K562 (cell line): Measurements from ENCODE around the gene FRYL. TPM values are rescaled to one million over a fixed set of nuclear protein-coding genes. Genes with fewer than 3 reads are reported as not detected.
A peak's percentile ranks its signal among the peaks of the same experiment; 100 is the strongest.
"Not testable (repeated sequence)": the region's sequence is repeated elsewhere in the genome, so short reads cannot be mapped to it uniquely, and the experiment has no call there.

Experiments
- ARID1B ChIP-seq: fragments of 450-650 bp; IDR thresholded peaks from 2 replicates; pipeline ENCODE4 v1.6.1; 2016; ENCODE audit warnings: antibody characterized with exemption, mild to moderate bottlenecking, inconsistent platforms
- CBFA2T2 ChIP-seq: fragments of 450-650 bp; conservative IDR thresholded peaks from 2 replicates; pipeline ENCODE4 v1.6.1; 2017; ENCODE audit warnings: mild to moderate bottlenecking
- CREB1 ChIP-seq, 2 experiments: sonication (generic) in 1 of 2; formaldehyde crosslinking in 1 of 2; IDR thresholded peaks; 2 replicates each; pipeline versions ENCODE4 v1.6.1 to v1.8.0; 2012 to 2022; ENCODE audit warnings: inconsistent platforms in 1 of 2, mild to moderate bottlenecking in 1 of 2, missing genetic modification reagents in 1 of 2, moderate library complexity in 1 of 2
- CTBP1 ChIP-seq: fragments of 450-650 bp; IDR thresholded peaks from 2 replicates; pipeline ENCODE4 v1.6.1; 2016; ENCODE audit warnings: borderline replicate concordance
- ETS1 ChIP-seq: conservative IDR thresholded peaks from 2 replicates; pipeline ENCODE4 v1.6.1; 2011; ENCODE audit warnings: low read depth, mild to moderate bottlenecking, low read length; ENCODE audit not compliant: control insufficient read depth
- FOXM1 ChIP-seq, 2 experiments: fragments of 450-650 bp in 1 of 2; sonication (generic) in 1 of 2; formaldehyde crosslinking in 1 of 2; IDR thresholded peaks; 2 replicates each; pipeline versions ENCODE4 v1.6.1 to v1.9.0; 2017 to 2022; ENCODE audit warnings: low read depth in 2 of 2, mild to moderate bottlenecking in 2 of 2, missing genetic modification reagents in 1 of 2, moderate library complexity in 1 of 2
- GATA2 ChIP-seq: sonication (generic); formaldehyde crosslinking; IDR thresholded peaks from 2 replicates; pipeline ENCODE4 v1.4.0; 2020; ENCODE audit warnings: mild to moderate bottlenecking, missing genetic modification reagents
- HDAC1 ChIP-seq, 2 experiments: fragments of 450-650 bp; IDR thresholded peaks; 2 replicates each; pipeline ENCODE4 v1.6.1; 2016 to 2017; ENCODE audit warnings: inconsistent platforms in 1 of 2, mild to moderate bottlenecking in 1 of 2, moderate library complexity in 1 of 2
- KDM1A ChIP-seq, 2 experiments: fragments of 450-650 bp; IDR thresholded peaks; 2 replicates each; pipeline ENCODE4 v1.6.1; 2016; ENCODE audit warnings: mild to moderate bottlenecking in 2 of 2
- MBD2 ChIP-seq: sonication (generic); IDR thresholded peaks from 2 replicates; pipeline ENCODE4 v1.6.1; 2016; ENCODE audit warnings: low read depth, borderline replicate concordance
- MTA2 ChIP-seq: fragments of 450-650 bp; IDR thresholded peaks from 2 replicates; pipeline ENCODE4 v1.6.1; 2016; ENCODE audit warnings: low read depth
- MYNN ChIP-seq, 2 experiments: sonication (generic); formaldehyde crosslinking in 1 of 2; IDR thresholded peaks; 2 replicates each; pipeline versions ENCODE4 v1.5.0 to v1.6.1; 2016 to 2020; ENCODE audit warnings: antibody characterized with exemption in 1 of 2, missing genetic modification reagents in 1 of 2
- NCOR1 ChIP-seq: fragments of 450-650 bp; IDR thresholded peaks from 2 replicates; pipeline ENCODE4 v1.6.1; 2016; ENCODE audit warnings: mild to moderate bottlenecking, moderate library complexity
- NFIC ChIP-seq: fragments of 450-650 bp; IDR thresholded peaks from 2 replicates; pipeline ENCODE4 v1.6.1; 2017; ENCODE audit warnings: mild to moderate bottlenecking, inconsistent platforms
- NRF1 ChIP-seq, 2 experiments: fragments of 450-650 bp; IDR thresholded peaks in 1 of 2; conservative IDR thresholded peaks in 1 of 2; 2 replicates each; pipeline ENCODE4 v1.6.1; 2014; ENCODE audit warnings: mild to moderate bottlenecking in 2 of 2
- SIN3A ChIP-seq, 2 experiments: fragments of 150-350 bp in 1 of 2; IDR thresholded peaks; 2 replicates each; pipeline ENCODE4 v1.6.1; 2011 to 2016; ENCODE audit warnings: borderline replicate concordance in 2 of 2, low read depth in 2 of 2, low read length in 2 of 2, mild to moderate bottlenecking in 2 of 2, moderate library complexity in 2 of 2; ENCODE audit not compliant: control insufficient read depth in 1 of 2
- SOX6 ChIP-seq: fragments of 450-650 bp; IDR thresholded peaks from 2 replicates; pipeline ENCODE4 v1.6.1; 2014; ENCODE audit warnings: mild to moderate bottlenecking
- STAT5A ChIP-seq: IDR thresholded peaks from 2 replicates; pipeline ENCODE4 v1.6.1; 2012; ENCODE audit warnings: low read length, inconsistent platforms, borderline replicate concordance
- TAL1 ChIP-seq: fragments of 450-650 bp; IDR thresholded peaks from 2 replicates; pipeline ENCODE4 v1.6.1; 2016; ENCODE audit warnings: mild to moderate bottlenecking
- TEAD4 ChIP-seq, 2 experiments: sonication (generic) in 1 of 2; formaldehyde crosslinking in 1 of 2; IDR thresholded peaks; 2 replicates each; pipeline versions ENCODE4 v1.6.1 to v1.8.0; 2012 to 2022; ENCODE audit warnings: borderline replicate concordance in 1 of 2, inconsistent platforms in 1 of 2, low read length in 1 of 2, mild to moderate bottlenecking in 1 of 2, missing genetic modification reagents in 1 of 2
- ZBTB7A ChIP-seq: IDR thresholded peaks from 2 replicates; pipeline ENCODE4 v1.6.1; 2011; ENCODE audit warnings: low read depth, mild to moderate bottlenecking, low read length, moderate library complexity, borderline replicate concordance; ENCODE audit not compliant: control insufficient read depth
- polyA plus RNA-seq, 8 experiments: library from polyadenylated mRNA; depleted of rRNA in 4 of 8; stranded (reverse) in 5 of 8; unstranded in 3 of 8; fragments of >200 nt; fragmentation: Nextera tagmentation in 2 of 8; fragmentation: Illumina TruSeq in 1 of 8; extraction: Ambion mirVana in 2 of 8; extraction: Trizol in 1 of 8; gene quantifications; 2 replicates each; pipeline versions ENCODE4 v1.2.1 to v1.2.3, GENCODE V29; 2011 to 2014; ENCODE audit warnings: inconsistent platforms in 1 of 8, missing spikeins in 1 of 8
- total RNA-seq, 7 experiments: library from RNA; depleted of rRNA in 6 of 7; stranded (reverse); fragments of >200 nt in 6 of 7; fragmentation: Illumina TruSeq in 2 of 7; extraction: Trizol in 2 of 7; gene quantifications; 2 replicates each; pipeline versions ENCODE4 v1.2.1 to v1.2.3, GENCODE V29; 2011 to 2021; ENCODE audit warnings: low replicate concordance in 1 of 7
- TF ChIP-seq, protein P1 (sequence below): fragments of 450-650 bp; IDR thresholded peaks from 2 replicates; pipeline ENCODE4 v1.6.1; 2014; ENCODE audit warnings: low read depth, mild to moderate bottlenecking, moderate library complexity, borderline replicate concordance
- TF ChIP-seq, protein P2 (sequence below), 2 experiments: fragments of 450-650 bp; conservative IDR thresholded peaks; 2 replicates each; pipeline ENCODE4 v1.6.1; 2017; ENCODE audit warnings: mild to moderate bottlenecking in 2 of 2, moderate library complexity in 2 of 2

The FRYL gene
- total and polyA plus RNA-seq, 9 of the 15 experiments (the other 6 are each of a cell fraction or from before 2014, with no cell fraction given) = 7.2 to 34.9 (median 15.9) TPM

DNA sequence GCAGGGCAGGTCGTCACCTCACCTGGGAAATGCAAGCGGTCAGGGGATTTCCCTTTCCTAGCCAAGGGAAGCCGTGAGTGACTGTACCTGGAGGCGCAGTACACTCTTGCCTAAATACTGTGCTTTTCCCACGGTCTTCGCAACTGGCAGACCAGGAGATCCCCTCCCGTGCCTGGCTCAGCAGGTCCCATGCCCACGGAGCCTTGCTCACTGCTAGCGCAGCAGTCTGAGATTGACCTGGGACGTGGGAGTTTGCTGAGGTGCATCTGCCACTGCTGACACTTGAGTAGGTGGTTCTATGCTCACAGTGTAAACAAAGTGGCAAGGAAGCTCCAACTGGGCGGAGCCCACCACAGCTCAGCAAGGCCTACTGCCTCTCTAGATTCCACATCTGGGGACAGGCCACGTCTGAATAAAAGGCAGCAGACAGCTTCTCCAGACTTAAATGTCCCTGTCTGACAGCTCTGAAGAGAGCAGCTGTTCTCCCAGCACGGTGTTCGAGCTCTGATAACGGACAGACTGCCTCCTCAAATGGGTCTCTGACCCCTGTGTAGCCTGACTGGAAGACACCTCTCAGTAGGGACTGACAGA, 51.1 kb downstream of the FRYL start (continued):
- TF ChIP-seq MBD2 (0 out of 2 replicates have a peak, but pooled peaks have one; percentile 18), ARID1B (peak; percentile 83), CREB1 (IDR thresholded peaks at IDR 0.05) (peak; percentile 23; the same call in 1 of the 2 replicates), CBFA2T2 (peak; percentile 89), NFIC (peak; percentile 64; the same call in 1 of the 2 replicates), MYNN (IDR thresholded peaks at IDR 0.05) (0 out of 2 replicates have a peak, but pooled peaks have one; percentile 31), SIN3A (IDR thresholded peaks at IDR 0.05; ENCODE audit: borderline replicate concordance in 2 of 2, control insufficient read depth in 1 of 2, low read depth in 2 of 2, low read length in 2 of 2) (peak; percentile 45 to 74; a peak in 2 of 4 replicates), TAL1 (peak; percentile 76; the same call in 1 of the 2 replicates), HDAC1 (IDR thresholded peaks at IDR 0.05) (peak in 1 of 2 experiments; percentile 51; a peak in 1 of 4 replicates), MTA2 (peak; percentile 52; the same call in 1 of the 2 replicates), SOX6 (0 out of 2 replicates have a peak, but pooled peaks have one; percentile 21), ZBTB7A (peak; percentile 67), ETS1 (0 out of 2 replicates have a peak, but pooled peaks have one; percentile 37), NRF1 (conservative IDR thresholded peaks at IDR 0.05 in 1 of 2, IDR thresholded peaks at IDR 0.05 in 1 of 2) (peak in 1 of 2 experiments; percentile 18; a peak in 1 of 4 replicates), CTBP1 (peak; percentile 78), TEAD4 (IDR thresholded peaks at IDR 0.05; ENCODE audit: low read length) (peak; percentile 74; the same call in 1 of the 2 replicates), FOXM1 (IDR thresholded peaks at IDR 0.05; ENCODE audit: low read depth) (peak; percentile 29; the same call in 1 of the 2 replicates), GATA2 (peak; percentile 83), KDM1A (IDR thresholded peaks at IDR 0.05) (peak in 1 of 2 experiments; percentile 53; a peak in 3 of 4 replicates), STAT5A (peak; percentile 51; the same call in 1 of the 2 replicates), NCOR1 (peak; percentile 92)
- TF ChIP-seq CREB1 (CRISPR knock-in tag; IDR thresholded peaks at IDR 0.05); MYNN (CRISPR knock-in tag; IDR thresholded peaks at IDR 0.05); TEAD4 (CRISPR knock-in tag; IDR thresholded peaks at IDR 0.05; ENCODE audit: borderline replicate concordance); FOXM1 (CRISPR knock-in tag; IDR thresholded peaks at IDR 0.05; ENCODE audit: low read depth): not testable (repeated sequence)
- TF ChIP-seq, protein P1, sequence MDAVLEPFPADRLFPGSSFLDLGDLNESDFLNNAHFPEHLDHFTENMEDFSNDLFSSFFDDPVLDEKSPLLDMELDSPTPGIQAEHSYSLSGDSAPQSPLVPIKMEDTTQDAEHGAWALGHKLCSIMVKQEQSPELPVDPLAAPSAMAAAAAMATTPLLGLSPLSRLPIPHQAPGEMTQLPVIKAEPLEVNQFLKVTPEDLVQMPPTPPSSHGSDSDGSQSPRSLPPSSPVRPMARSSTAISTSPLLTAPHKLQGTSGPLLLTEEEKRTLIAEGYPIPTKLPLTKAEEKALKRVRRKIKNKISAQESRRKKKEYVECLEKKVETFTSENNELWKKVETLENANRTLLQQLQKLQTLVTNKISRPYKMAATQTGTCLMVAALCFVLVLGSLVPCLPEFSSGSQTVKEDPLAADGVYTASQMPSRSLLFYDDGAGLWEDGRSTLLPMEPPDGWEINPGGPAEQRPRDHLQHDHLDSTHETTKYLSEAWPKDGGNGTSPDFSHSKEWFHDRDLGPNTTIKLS = peak; percentile 69; the same call in 1 of the 2 replicates
- TF ChIP-seq, protein P2, sequence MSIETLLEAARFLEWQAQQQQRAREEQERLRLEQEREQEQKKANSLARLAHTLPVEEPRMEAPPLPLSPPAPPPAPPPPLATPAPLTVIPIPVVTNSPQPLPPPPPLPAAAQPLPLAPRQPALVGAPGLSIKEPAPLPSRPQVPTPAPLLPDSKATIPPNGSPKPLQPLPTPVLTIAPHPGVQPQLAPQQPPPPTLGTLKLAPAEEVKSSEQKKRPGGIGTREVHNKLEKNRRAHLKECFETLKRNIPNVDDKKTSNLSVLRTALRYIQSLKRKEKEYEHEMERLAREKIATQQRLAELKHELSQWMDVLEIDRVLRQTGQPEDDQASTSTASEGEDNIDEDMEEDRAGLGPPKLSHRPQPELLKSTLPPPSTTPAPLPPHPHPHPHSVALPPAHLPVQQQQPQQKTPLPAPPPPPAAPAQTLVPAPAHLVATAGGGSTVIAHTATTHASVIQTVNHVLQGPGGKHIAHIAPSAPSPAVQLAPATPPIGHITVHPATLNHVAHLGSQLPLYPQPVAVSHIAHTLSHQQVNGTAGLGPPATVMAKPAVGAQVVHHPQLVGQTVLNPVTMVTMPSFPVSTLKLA (conservative IDR thresholded peaks at IDR 0.05) = peak; percentile 35 to 73; a peak in 2 of 4 replicates
